NCI-H446 treated with DMSO at 0.1 percent for 48 hours (cell line): ENCODE data around the gene HNRNPL.
"Not testable (repeated sequence)": the region's sequence is repeated elsewhere in the genome, so short reads cannot be mapped to it uniquely, and the experiment has no call there.

Experiments used
- DNase-seq: peaks from one replicate; lab custom pipeline; 2025; lab: John Stamatoyannopoulos, UW

The HNRNPL gene

GRCh38 chr19:38830039-38830733 is 19.6 kb downstream of the HNRNPL start:
- no peak for DNase-seq

- not testable (repeated sequence) for DNase-seq
Measured at GRCh38 chr19:38829203-38829602, 20.6 kb downstream of the HNRNPL start.

GRCh38 chr19:38826856-38827551 is 22.8 kb downstream of the HNRNPL start:
- DNase-seq: no peak

GRCh38 chr19:38825936-38826335 is 23.9 kb downstream of the HNRNPL start:
- not testable (repeated sequence) for DNase-seq

DNA sequence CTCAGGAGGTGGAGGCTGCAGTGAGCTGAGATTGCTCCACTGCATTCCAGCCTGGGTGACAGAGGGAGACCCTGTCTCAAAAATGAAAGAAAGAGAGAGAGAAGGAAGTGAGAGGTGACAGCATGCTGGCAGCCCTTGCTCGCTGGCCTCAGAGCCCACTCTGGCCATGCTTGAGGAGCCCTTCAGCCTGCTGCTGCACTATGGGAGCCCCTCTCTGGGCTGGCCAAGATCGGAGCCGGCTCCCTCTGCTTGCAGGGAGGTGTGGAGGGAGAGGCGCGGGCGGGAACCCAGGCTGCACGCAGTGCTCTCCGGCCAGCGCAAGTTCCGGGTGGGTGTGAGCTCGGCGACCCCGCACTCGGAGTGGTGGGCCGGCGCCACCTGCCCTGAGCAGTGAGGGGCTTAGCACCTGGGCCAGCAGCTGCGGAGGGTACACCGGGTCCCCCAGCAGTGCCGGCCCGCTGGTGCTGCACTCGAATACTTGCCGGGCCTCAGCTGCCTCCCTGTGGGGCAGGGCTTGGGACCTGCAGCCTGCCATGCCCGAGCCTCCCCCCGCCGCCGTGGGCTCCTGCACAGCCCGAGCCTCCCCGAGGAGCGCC is 28.5 kb downstream of the HNRNPL start:
- DNase-seq: not testable (repeated sequence)

DNA sequence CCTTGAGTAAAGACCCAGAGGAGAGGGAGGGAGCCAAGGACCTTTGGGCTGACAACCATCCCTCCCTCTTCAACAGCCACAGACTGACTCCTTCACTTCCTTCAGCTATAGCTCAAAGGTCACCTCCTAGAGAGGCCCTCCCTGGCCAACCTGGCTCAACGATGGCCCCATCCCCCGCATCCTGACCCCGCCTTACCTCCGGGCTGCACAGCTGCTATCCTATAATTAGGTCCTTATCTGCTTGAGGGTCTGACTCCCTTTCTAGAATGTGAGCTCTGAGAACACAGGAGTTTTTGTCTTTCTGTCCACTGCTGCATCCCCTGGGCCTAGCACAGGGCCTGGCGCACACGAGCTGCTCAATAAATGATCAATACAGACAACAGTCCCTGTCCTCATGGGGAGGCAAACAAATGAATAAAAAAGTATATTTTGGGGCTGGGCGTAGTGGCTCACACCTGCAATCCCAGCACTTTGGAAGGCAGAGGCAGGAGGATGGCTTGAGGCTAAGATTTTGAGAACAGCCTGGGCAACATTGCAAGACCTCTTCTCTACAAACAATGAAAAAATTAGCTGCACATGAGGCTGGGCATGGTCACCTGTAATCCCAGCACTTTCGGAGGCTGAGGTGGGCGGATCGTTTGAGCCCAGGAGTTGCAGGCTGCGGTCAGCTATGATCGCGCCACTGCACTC is 30.4 kb downstream of the HNRNPL start:
- DNase-seq: no peak

DNA sequence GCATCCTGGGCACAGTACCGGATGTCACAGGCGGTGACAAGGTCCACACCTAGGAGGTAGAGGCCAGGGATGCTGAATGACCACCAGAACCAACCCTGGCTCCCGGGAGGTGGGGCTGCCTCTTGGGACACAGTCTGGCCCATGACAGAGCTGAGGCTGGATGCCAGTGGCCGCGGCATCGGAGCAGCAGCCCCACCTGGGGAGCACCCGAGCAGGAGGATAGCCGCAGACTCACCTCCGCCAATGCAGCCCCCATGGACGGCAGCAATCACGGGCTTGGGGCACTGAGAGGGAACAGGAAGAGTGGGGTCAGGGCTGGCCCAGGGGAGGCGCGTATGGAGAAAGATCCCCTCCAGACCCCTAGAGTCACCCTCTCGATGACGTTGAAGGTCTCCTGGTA is 32.7 kb downstream of the HNRNPL start:
- no peak for DNase-seq

DNA sequence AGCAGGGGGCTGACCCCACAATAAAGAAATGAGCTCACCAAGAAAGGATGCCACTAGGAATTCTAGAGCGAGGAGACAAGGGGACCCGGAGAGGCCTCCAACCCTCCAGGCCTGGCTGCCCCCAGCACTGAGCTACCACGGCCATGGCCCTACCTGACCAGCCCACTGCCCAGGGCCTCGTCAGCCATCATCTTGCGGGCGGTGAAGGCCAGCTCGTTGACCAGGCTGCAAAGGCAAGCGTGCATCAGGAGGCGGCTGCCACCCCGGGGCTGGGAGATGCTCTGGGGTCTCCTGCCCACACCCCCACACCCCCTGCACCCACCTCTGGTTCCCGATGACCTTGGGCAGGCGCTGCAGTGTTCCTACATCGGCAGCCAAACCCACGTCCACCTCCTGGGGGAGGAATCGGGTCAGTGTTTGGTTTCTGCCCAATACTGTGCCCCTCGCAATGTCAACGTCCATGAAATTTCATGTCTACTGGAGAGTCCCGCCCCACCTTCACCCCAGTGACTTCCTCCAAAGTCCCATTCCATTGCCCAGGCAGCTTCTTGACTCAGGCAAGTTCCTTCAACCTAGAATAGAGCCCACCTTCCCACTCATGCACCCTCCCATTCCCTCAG is 33.5 kb downstream of the HNRNPL start:
- DNase-seq: no peak

DNA sequence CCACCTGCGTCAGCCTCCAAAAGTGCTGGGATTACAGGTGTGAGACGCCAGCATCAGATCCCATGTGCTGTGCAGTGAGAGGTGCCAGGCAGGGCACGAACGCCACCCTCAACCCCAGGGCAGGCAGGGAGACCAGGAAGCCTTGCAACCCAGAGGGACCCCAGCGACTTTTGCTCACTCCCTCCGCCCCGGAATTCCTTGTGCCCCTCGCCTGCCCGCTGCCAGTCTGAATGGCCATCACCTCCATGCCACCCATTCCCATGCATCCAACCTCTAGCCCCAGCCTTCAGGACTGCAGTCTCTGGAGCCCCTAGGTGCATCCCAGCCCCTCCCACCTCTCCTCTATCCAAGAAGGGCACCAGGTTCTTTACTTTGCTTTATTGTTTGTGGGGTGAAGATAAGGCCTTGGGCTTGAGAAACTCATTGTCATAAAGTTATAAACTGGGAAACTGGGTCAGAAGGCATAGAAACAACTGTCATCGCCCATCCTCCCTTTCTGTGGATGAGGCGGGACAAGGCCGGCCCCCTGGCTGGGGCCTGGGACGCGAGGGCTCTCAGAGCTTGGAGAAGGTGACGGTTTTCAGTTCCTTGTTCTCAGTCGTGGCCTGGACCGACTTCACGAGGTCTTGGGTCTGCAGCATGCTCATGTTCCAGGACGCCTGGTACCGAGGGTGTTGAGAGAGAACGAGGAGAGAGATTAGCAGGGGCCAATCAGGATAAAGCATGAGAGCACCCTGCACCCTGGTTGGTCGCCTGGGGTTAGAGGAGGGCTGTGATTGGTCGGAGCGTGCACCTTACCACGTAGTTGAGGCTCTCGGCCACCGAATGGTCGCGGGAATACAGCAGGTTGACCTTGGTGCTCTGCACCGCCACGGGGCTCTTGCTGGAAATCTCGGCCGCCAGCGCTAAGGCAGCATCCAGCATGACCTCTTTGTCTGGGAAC is 34.5 kb downstream of the HNRNPL start:
- DNase-seq: no peak

DNA sequence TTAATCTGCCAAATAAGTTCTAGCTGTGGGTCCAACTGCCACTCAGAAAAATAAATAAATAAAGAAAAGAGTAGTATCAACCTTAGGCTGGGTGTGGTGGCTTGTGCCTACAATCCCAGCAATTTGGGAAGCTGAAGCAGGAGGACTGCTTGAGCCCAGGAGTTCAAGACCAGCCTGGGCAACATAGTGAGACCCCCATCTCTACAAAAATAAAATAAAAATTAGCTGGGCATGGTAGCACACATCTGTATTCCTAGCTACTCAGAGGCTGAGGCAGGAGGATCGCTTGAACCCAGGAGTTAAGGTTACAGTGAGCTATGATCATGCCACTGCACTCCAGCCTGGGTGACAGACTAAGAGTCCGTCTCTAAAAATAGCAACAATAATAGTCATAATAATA is 35.9 kb downstream of the HNRNPL start:
- DNase-seq: not testable (repeated sequence)

GRCh38 chr19:38813323-38813722 is 36.5 kb downstream of the HNRNPL start:
- DNase-seq: no peak

DNA sequence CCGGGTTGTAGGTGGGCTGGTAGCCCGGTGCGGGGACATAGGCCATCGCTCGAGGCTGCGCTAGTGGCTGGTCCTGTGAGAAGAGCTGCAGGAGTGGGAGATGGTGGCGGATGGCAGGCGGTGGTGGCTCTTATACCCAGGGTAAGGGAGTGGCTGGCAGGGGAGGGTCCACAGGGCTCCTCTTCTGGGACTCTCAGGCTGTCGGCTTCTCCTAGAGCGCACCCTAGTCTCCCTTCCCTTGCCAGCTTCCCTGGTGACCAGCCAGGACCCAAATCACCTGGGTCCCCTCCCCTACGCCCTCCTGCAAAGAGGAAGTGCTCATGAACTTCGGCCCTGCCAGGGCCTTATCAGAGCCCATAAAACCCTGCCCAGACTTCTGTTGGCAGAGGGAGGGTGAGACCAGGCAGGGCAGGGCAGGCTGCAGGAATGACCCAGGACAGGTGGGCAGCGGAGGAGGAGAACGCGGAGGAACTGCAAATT is 36.9 kb downstream of the HNRNPL start, which contains the start of gene LGALS4:
TSS of gene LGALS4 (minus strand) at position 105 of the 480 bp plus-strand sequence. CDS start at position 46, 59 bp downstream.
- no peak for DNase-seq

- no peak for DNase-seq
Measured at GRCh38 chr19:38812009-38812840, 37.6 kb downstream of the HNRNPL start.

GRCh38 chr19:38809592-38810252 is 40.1 kb downstream of the HNRNPL start:
- no peak for DNase-seq

GRCh38 chr19:38808741-38809140 is 41.0 kb downstream of the HNRNPL start:
- DNase-seq: no peak

GRCh38 chr19:38807374-38808098 is 42.2 kb downstream of the HNRNPL start:
- DNase-seq: not testable (repeated sequence)

GRCh38 chr19:38806371-38806770 is 43.4 kb downstream of the HNRNPL start:
- DNase-seq: no peak

DNA sequence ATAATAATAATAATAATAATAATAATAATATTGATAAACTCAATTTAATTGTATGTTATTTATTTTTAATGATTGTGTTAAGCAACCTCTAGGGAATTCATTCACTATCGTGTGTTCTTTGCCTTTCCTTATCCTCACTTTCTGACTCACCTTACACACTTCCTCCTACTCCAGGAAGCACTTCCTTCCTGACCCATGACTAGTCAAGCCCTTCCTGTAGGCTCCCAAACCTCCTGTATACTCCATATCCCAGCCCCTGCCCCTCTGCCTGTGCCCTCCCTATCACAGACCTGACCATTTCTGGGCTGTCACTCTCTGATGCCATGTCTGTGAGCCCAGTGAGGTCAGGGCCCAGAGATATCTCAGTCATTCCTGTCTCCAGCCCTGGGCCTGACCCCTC is 44.6 kb downstream of the HNRNPL start:
- no peak for DNase-seq

DNA sequence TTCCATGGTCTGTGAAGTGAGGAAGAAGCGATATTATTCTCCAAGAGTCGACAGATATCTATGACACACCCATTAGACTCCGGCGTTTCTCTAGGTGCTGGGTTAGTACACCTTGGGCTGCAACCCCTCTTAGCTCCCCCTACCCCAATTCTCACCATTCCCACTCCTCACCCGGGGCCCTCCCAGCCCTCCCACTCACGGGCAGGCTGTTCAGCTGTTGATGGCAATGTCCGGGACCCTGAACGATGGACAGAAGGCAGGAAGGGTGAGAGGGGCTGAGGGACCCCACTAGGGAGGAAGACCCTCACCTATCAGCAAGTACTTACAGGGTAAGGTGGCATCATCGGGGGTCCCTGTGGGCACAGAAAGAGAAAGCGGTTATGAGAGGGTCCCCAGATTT is 46.2 kb downstream of the HNRNPL start:
- DNase-seq: no peak
